GM13977 (cell line): ENCODE results near the gene NOS1AP.

Experiments
- DNase-seq: peaks from one replicate; pipeline ENCODE4 v3.0.0; 2012; ENCODE audit warnings: low spot score
- in situ Hi-C: fragments of 300-500 bp; cut with MboI; formaldehyde crosslinking; loops from one replicate; pipeline ENCODE4 v1.12.0; 2022; ENCODE audit warnings: low sequenced_read_pairs, low pct_unique_long_range_greater_than_20kb, mixed read lengths, inconsistent platforms; ENCODE audit not compliant: unreplicated experiment
- TF ChIP-seq, protein P1 (sequence below): IDR thresholded peaks from 2 replicates; pipeline ENCODE4 v1.5.1; 2012; ENCODE audit warnings: mild to moderate bottlenecking, control low read depth; ENCODE audit not compliant: insufficient read depth; ENCODE audit errors: extremely low read depth, missing control alignments

NOS1AP gene

DNA sequence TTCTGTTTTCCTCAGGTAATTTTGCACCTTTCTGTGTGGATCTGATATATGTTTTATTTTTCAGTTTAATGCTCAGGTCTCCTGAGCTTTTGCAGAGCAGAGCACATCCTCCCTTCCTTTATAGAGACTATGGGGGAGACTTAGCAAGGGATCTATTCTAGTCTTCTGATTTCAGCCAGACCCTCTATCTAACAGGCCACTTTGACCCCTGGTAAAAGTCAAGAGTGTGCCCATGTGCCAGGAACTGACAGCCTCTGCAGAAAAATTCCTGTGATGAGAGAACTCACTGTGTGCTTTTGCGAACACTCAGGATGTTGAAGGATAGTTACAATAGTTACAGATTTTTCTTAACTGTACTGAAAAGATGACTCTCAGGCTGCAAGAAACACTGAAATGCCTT is 123.3 kb downstream of the NOS1AP start:
- in situ Hi-C loops, result no loop called here
- DNase-seq, result no peak
- TF ChIP-seq, protein P1, sequence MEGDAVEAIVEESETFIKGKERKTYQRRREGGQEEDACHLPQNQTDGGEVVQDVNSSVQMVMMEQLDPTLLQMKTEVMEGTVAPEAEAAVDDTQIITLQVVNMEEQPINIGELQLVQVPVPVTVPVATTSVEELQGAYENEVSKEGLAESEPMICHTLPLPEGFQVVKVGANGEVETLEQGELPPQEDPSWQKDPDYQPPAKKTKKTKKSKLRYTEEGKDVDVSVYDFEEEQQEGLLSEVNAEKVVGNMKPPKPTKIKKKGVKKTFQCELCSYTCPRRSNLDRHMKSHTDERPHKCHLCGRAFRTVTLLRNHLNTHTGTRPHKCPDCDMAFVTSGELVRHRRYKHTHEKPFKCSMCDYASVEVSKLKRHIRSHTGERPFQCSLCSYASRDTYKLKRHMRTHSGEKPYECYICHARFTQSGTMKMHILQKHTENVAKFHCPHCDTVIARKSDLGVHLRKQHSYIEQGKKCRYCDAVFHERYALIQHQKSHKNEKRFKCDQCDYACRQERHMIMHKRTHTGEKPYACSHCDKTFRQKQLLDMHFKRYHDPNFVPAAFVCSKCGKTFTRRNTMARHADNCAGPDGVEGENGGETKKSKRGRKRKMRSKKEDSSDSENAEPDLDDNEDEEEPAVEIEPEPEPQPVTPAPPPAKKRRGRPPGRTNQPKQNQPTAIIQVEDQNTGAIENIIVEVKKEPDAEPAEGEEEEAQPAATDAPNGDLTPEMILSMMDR, result no peak

DNA sequence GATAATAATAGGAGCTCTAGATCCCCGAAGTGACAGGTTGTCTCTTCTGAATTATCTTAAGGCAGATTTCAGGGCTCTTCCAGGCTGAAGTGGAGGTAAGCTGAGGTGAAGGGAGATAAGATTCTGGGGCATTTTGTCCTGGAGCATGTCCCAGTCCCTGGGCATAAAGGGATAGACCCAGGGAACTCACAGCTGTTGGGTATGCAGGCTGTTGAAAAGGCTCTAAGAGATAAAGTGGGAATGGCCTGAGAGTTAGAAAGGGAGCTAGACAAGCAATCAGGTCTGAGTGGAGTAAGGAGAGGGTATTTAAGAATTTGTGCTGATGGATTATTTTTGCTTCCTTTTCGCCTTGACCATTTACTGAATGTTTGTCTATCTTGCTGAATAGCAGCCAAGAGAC is 123.7 kb downstream of the NOS1AP start:
- in situ Hi-C loops, result no loop called here
- TF ChIP-seq, protein P1, result no peak
- no peak for DNase-seq

DNA sequence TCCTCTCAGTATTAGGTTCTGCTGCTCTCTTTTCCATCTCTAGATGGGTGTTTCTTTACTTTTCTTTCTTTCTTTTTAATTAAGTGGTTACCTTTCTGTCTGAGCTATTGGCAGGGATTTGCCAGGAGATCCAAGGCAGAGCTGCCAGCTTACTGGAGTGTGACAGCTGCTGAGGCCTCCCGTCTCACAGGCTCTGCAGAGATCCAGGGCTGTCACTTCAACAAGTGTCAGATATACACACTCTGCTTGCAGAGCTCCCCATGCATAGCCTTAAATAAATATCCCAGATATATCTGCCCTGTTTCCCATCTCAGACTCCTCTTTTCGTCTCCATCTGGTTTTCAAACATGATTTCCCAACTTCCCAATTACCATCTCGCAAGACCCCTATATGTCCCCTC is 124.3 kb downstream of the NOS1AP start:
- TF ChIP-seq, protein P1, result no peak
- DNase-seq, result no peak
- in situ Hi-C loops, result no loop called here

DNA sequence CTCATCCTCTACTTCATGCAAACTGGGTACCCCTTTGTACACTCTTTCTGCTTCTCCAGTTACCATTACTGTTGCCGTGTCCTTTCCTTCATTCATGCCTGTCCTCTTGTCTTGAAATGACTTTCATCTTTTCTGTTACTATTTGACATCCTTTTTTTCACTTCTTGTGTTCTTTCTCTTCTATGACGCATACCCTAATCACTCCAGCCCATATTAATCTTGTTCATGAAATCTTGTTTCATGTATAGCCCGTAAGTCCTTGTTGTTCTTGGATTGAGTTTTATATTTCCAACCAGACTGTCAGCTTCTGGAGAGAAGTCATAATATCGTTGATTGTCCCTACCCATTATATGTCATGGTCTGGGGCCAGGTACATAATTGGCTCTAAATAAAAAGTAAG is 126.1 kb downstream of the NOS1AP start:
- TF ChIP-seq, protein P1, result no peak
- no peak for DNase-seq
- in situ Hi-C loops, result no loop called here

DNA sequence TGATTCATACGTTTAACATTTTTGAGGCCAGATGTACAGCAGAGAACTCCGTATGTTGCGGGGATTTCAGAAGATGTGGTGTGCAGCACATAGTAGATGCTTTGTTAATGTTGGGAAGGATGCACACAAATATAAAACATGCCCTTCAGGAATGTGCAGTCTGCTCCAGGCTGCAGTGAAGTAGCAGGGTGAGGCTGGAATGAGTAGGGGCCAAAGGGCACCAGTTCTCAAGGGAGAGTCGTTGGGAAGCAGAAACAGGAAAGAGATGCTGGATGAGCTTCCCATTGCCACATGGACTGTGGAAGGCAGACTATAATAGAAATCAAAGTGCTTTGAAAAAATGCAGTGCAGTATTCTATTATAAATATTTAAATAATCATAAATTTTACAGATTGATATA is 126.9 kb downstream of the NOS1AP start:
- TF ChIP-seq, protein P1, result no peak
- DNase-seq, result no peak
- in situ Hi-C loops, result no loop called here

DNA sequence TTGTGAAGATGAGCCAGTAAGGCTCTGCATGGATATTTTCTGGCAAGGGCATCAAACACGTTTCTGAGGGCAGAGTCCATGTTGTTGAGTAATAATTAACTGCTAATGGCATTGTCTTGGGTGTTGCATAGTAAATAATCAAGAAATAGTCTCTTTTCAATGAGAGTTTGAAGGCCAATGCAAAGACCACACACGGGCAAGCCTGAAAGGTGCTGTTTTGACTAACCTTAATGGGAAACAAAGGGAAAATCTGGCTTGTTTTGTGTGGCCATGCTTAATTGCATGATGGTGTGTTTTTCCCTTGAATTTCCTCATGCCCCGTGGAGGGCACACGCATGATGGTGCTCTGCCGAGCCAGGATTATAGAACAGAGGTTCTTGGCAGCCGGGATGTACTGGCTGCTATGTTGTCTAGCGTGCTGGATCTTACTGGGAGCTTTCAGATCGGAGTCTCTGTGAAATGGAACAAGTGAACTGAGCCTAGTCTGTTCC is 127.6 kb downstream of the NOS1AP start:
- no peak for DNase-seq
- TF ChIP-seq, protein P1, result no peak
- in situ Hi-C loops, result no loop called here
